HCT116 (cell line): ENCODE measurements around the gene CNTN4. TPM values are rescaled to one million over a fixed set of nuclear protein-coding genes. Genes with fewer than 3 reads are reported as not detected.

Experiments
- ATAC-seq: fragments of 200-7000 bp; cut with Tn5 transposase; 2 replicates; pipeline ENCODE4 v1.9.1; 2020; ENCODE audit warnings: mild to moderate bottlenecking, moderate library complexity
- BruUV-seq: library from RNA; stranded (reverse); fragments of 400-500 nt; replicated peaks from 2 replicates; lab custom pipeline; 2021; lab: Mats Ljungman, UMichigan
- CTCF ChIA-PET: fragments of 300-600 bp; sonication (Branson Sonifier 250); formaldehyde crosslinking; loops from one replicate; lab custom pipeline; 2021; ENCODE audit warnings: antibody characterized with exemption; lab: Charles Lee
- POLR2A ChIA-PET: fragments of 300-600, 350-600 bp; sonication (Branson Sonifier 250); formaldehyde crosslinking; loops from one replicate; lab custom pipeline; 2021; ENCODE audit warnings: antibody characterized with exemption; lab: Charles Lee
- RAD21 ChIA-PET, 2 experiments: fragments of 300-600 bp; sonication (Branson Sonifier 250); formaldehyde crosslinking; loops; one replicate each; lab custom pipeline; 2023; ENCODE audit warnings: low total read pairs in 2 of 2; ENCODE audit not compliant: uncharacterized antibody in 2 of 2, unreplicated experiment in 2 of 2, low non-redundant PET in 1 of 2; lab: Charles Lee
- DNase-seq: peaks from one replicate; pipeline ENCODE4 v3.0.0-alpha.2; 2010; ENCODE audit warnings: low read depth, low spot score
- H2AFZ ChIP-seq: fragments of 200-600 bp; shearing (Covaris generic), sonication (generic); 2 replicates; pipeline ENCODE4 v1.6.1; 2017; ENCODE audit warnings: low read depth, mixed run types, mixed read lengths, antibody characterized with exemption, low read length; ENCODE audit not compliant: poor library complexity, severe bottlenecking
- H3K27ac ChIP-seq: 2 replicates; pipeline ENCODE4 v1.5.1; 2012; ENCODE audit warnings: low read depth, low read length
- H3K27me3 ChIP-seq: fragments of 200-600 bp; sonication (generic); 2 replicates; pipeline ENCODE4 v1.6.1; 2016; ENCODE audit warnings: mixed run types, low read length, mixed read lengths; ENCODE audit not compliant: insufficient read depth
- H3K36me3 ChIP-seq, 2 experiments: fragments of 200-500 bp in 1 of 2; fragments of 200-600 bp in 1 of 2; sonication (Bioruptor generic) in 1 of 2; sonication (generic) in 1 of 2; 2 replicates each; pipeline versions ENCODE4 v1.5.1 to v1.6.1; 2014 to 2016; ENCODE audit warnings: low read length in 2 of 2, inconsistent platforms in 1 of 2, mixed read lengths in 1 of 2, mixed run types in 1 of 2; ENCODE audit not compliant: insufficient read depth in 2 of 2, control insufficient read depth in 1 of 2
- H3K4me1 ChIP-seq, 2 experiments: fragments of 200-600 bp in 1 of 2; sonication (generic) in 1 of 2; 2 replicates each; pipeline versions ENCODE4 v1.5.1 to v1.6.1; 2012 to 2017; ENCODE audit warnings: low read length in 2 of 2, inconsistent platforms in 1 of 2, mild to moderate bottlenecking in 1 of 2, mixed read lengths in 1 of 2, mixed run types in 1 of 2, moderate library complexity in 1 of 2; ENCODE audit not compliant: insufficient read depth in 2 of 2, control insufficient read depth in 1 of 2
- H3K4me2 ChIP-seq: fragments of 200-600 bp; sonication (generic); 2 replicates; pipeline ENCODE4 v1.6.1; 2017; ENCODE audit warnings: mixed run types, low read length, mixed read lengths
- H3K4me3 ChIP-seq, 2 experiments: fragments of 200-600 bp in 1 of 2; sonication (generic) in 1 of 2; replicated peaks in 1 of 2; 2 replicates each; pipeline ENCODE4 v1.5.1; 2011 to 2016; ENCODE audit warnings: low read length in 2 of 2, control low read depth in 1 of 2, low read depth in 1 of 2, mild to moderate bottlenecking in 1 of 2, mixed read lengths in 1 of 2, mixed run types in 1 of 2
- H3K79me2 ChIP-seq: fragments of 200-600 bp; sonication (generic); 2 replicates; pipeline ENCODE4 v1.6.1; 2017; ENCODE audit warnings: mild to moderate bottlenecking, mixed run types, low read length, moderate library complexity, mixed read lengths; ENCODE audit not compliant: insufficient read depth
- H3K9ac ChIP-seq: fragments of 200-600 bp; sonication (generic); 2 replicates; pipeline ENCODE4 v1.6.1; 2016; ENCODE audit warnings: low read length, mixed read lengths
- H3K9me2 ChIP-seq: fragments of 200-600 bp; sonication (generic), shearing (Covaris generic); 2 replicates; pipeline ENCODE4 v1.6.1; 2017; ENCODE audit warnings: mixed run types, mild to moderate bottlenecking, moderate library complexity; ENCODE audit not compliant: insufficient read depth
- H3K9me3 ChIP-seq, 2 experiments: fragments of 200-500 bp in 1 of 2; fragments of 200-600 bp in 1 of 2; sonication (Bioruptor generic) in 1 of 2; sonication (generic) in 1 of 2; 2 replicates each; pipeline ENCODE4 v1.6.1; 2014 to 2017; ENCODE audit warnings: low read length in 2 of 2, mixed read lengths in 2 of 2, inconsistent platforms in 1 of 2, low read depth in 1 of 2, mild to moderate bottlenecking in 1 of 2, mixed run types in 1 of 2, moderate library complexity in 1 of 2; ENCODE audit not compliant: control insufficient read depth in 1 of 2, insufficient read depth in 1 of 2
- H4K20me1 ChIP-seq: fragments of 200-600 bp; sonication (generic), shearing (Covaris generic); 2 replicates; pipeline ENCODE4 v1.6.1; 2017; ENCODE audit warnings: mixed run types, mild to moderate bottlenecking, moderate library complexity; ENCODE audit not compliant: insufficient read depth
- EGR1 ChIP-seq: IDR thresholded peaks from 2 replicates; pipeline ENCODE4 v1.6.1; 2012; ENCODE audit warnings: low read depth
- EZH2phosphoT487 ChIP-seq: fragments of 200-600 bp; IDR thresholded peaks from 2 replicates; pipeline ENCODE4 v1.6.1; 2018; ENCODE audit warnings: antibody characterized with exemption, borderline replicate concordance
- FOSL1 ChIP-seq: IDR thresholded peaks from 2 replicates; pipeline ENCODE4 v1.6.1; 2012; ENCODE audit warnings: low read depth
- JUND ChIP-seq: IDR thresholded peaks from 2 replicates; pipeline ENCODE4 v1.6.1; 2012
- POLR2AphosphoS5 ChIP-seq: IDR thresholded peaks from 2 replicates; pipeline ENCODE4 v1.6.1; 2011; ENCODE audit warnings: mild to moderate bottlenecking, low read depth, low read length, moderate library complexity
- SIN3A ChIP-seq: IDR thresholded peaks from 2 replicates; pipeline ENCODE4 v1.6.1; 2012; ENCODE audit warnings: low read depth
- SRF ChIP-seq: IDR thresholded peaks from 2 replicates; pipeline ENCODE4 v1.6.1; 2012; ENCODE audit warnings: low read depth
- ZNF274 ChIP-seq: fragments of 200-500 bp; sonication (Bioruptor generic); IDR thresholded peaks from 2 replicates; pipeline ENCODE4 v1.6.1; 2014; ENCODE audit warnings: mild to moderate bottlenecking, low read depth, low read length, inconsistent platforms
- intact Hi-C: fragments of 100-400 bp; cut with micrococcal nuclease; formaldehyde crosslinking; loops from 2 replicates; pipeline ENCODE4 v1.10.0; 2022
- total RNA-seq: library from RNA; stranded (reverse); gene quantifications from one replicate; pipeline ENCODE4 v1.2.1, GENCODE V29; 2021; ENCODE audit not compliant: unreplicated experiment
- TF ChIP-seq, protein P1 (sequence below): IDR thresholded peaks from 2 replicates; pipeline ENCODE4 v1.6.1; 2011; ENCODE audit warnings: mild to moderate bottlenecking, low read length, moderate library complexity; ENCODE audit not compliant: insufficient replicate concordance; ENCODE audit errors: extremely low read depth

Gene CNTN4
- total RNA-seq, 1 experiment from 2014 or later: not detected

GRCh38 chr3:2784627-2785026, 686.0 kb downstream of the CNTN4 start:
- Histone ChIP-seq H2AFZ (no peak overlapping the region), H3K27me3 (no peaks in the 10 kb centered on the region)
- TF ChIP-seq EGR1: no peak
- no peak for TF ChIP-seq POLR2AphosphoS5
- TF ChIP-seq FOSL1: no peak
- TF ChIP-seq SIN3A: no peak
- TF ChIP-seq, protein P1, sequence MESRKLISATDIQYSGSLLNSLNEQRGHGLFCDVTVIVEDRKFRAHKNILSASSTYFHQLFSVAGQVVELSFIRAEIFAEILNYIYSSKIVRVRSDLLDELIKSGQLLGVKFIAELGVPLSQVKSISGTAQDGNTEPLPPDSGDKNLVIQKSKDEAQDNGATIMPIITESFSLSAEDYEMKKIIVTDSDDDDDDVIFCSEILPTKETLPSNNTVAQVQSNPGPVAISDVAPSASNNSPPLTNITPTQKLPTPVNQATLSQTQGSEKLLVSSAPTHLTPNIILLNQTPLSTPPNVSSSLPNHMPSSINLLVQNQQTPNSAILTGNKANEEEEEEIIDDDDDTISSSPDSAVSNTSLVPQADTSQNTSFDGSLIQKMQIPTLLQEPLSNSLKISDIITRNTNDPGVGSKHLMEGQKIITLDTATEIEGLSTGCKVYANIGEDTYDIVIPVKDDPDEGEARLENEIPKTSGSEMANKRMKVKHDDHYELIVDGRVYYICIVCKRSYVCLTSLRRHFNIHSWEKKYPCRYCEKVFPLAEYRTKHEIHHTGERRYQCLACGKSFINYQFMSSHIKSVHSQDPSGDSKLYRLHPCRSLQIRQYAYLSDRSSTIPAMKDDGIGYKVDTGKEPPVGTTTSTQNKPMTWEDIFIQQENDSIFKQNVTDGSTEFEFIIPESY: no peak
- TF ChIP-seq ZNF274: no peak
- TF ChIP-seq SRF: no peak
- TF ChIP-seq JUND: no peak
- TF ChIP-seq EZH2phosphoT487: no peak
- TF ChIP-seq, all 23 proteins: peak for 0
- ATAC-seq (no peak), DNase-seq (no peak)
- Histone ChIP-seq H3K79me2 (no peaks in the 10 kb centered on the region), H3K36me3 (no peaks in the 10 kb centered on the region), H3K4me2 (no peak overlapping the region), H3K27ac (no peak overlapping the region), H3K9ac (no peak overlapping the region), H3K9me3 (peaks cover 3 to 4% of the 10 kb centered on the region in 2 experiments; a peak in 2 of 4 replicates), H3K4me1 (no peaks in the 10 kb centered on the region), H3K4me3 (no peak overlapping the region), H4K20me1 (no peaks in the 10 kb centered on the region), H3K9me2 (no peaks in the 10 kb centered on the region)
- RAD21 ChIA-PET: no interaction called here
- BruUV-seq: no TSS peak
- POLR2A ChIA-PET: no interaction called here
- intact Hi-C loops: no loop called here
- CTCF ChIA-PET: no interaction called here
